H1 (cell line): ENCODE data around the gene IL12RB2. TPM values are rescaled to one million over a fixed set of nuclear protein-coding genes. Genes with fewer than 3 reads are reported as not detected.

ENCODE experiments used
- CHD7 ChIP-seq: fragments of 300-600 bp; sonication (generic); IDR thresholded peaks from 2 replicates; pipeline ENCODE4 v1.7.1; 2012; ENCODE audit warnings: low read length, moderate library complexity, mild to moderate bottlenecking, inconsistent platforms; ENCODE audit not compliant: insufficient replicate concordance
- E2F6 ChIP-seq: IDR thresholded peaks from 2 replicates; pipeline ENCODE4 v1.6.1; 2012; ENCODE audit warnings: inconsistent platforms
- FOSL1 ChIP-seq: IDR thresholded peaks from 2 replicates; pipeline ENCODE4 v1.6.1; 2011; ENCODE audit warnings: mild to moderate bottlenecking, low read depth, low read length, moderate library complexity; ENCODE audit not compliant: insufficient read depth
- HDAC2 ChIP-seq, 2 experiments: fragments of 300-600 bp in 1 of 2; sonication (generic) in 1 of 2; IDR thresholded peaks; 2 replicates each; pipeline ENCODE4 v1.6.1; 2011 to 2012; ENCODE audit warnings: low read depth in 2 of 2, low read length in 2 of 2, mild to moderate bottlenecking in 2 of 2, moderate library complexity in 2 of 2, borderline replicate concordance in 1 of 2, inconsistent platforms in 1 of 2
- PHF8 ChIP-seq: fragments of 200-600 bp; sonication (generic); conservative IDR thresholded peaks from 2 replicates; pipeline ENCODE4 v1.7.1; 2012; ENCODE audit warnings: low read depth, mild to moderate bottlenecking, inconsistent platforms, low read length, moderate library complexity
- RBBP5 ChIP-seq: IDR thresholded peaks from 2 replicates; pipeline ENCODE4 v1.7.1; 2012; ENCODE audit warnings: low read depth, mild to moderate bottlenecking, inconsistent platforms, low read length, moderate library complexity, borderline replicate concordance
- SAP30 ChIP-seq: fragments of 300-600 bp; sonication (generic); IDR thresholded peaks from 2 replicates; pipeline ENCODE4 v1.7.1; 2012; ENCODE audit warnings: low read length, moderate library complexity, mild to moderate bottlenecking, inconsistent platforms; ENCODE audit not compliant: insufficient read depth, insufficient replicate concordance
- TCF12 ChIP-seq: IDR thresholded peaks from 2 replicates; pipeline ENCODE4 v1.6.1; 2011; ENCODE audit warnings: low read depth, mild to moderate bottlenecking, low read length
- polyA plus RNA-seq, 7 experiments: library from polyadenylated mRNA; depleted of rRNA in 3 of 7; stranded (reverse) in 5 of 7; unstranded in 2 of 7; fragments of >200 nt in 5 of 7; fragments of 200-250 nt in 2 of 7; gene quantifications; 1 replicate in 5 of 7; 2 replicates in 1 of 7; 4 replicates in 1 of 7; pipeline versions ENCODE4 v1.2.1 to v1.2.3, GENCODE V29; 2011 to 2013; ENCODE audit warnings: missing spikeins in 2 of 7, mixed read lengths in 2 of 7
- total RNA-seq: library from RNA; stranded (reverse); fragmentation: NEBNext Ultra II Directional; extraction: Animal tissue kit (Norgen Biotek cat#: 25700); gene quantifications from 2 replicates; pipeline ENCODE4 v1.2.1, GENCODE V29; 2021

The IL12RB2 gene
- total and polyA plus RNA-seq, 2 of the 8 experiments (the other 6 are each of a cell fraction or from before 2014, with no cell fraction given), result 1.4 TPM

- TF ChIP-seq CHD7 (no peak), TCF12 (no peak), SAP30 (no peak), RBBP5 (no peak), E2F6 (peak; percentile 27; the same call in 1 of the 2 replicates), FOSL1 (no peak), PHF8 (peak; percentile 30), HDAC2 (IDR thresholded peaks at IDR 0.05; ENCODE audit: borderline replicate concordance in 1 of 2, low read depth in 2 of 2, low read length in 2 of 2) (no peak)
These were observed 122.1 kb downstream of the IL12RB2 start (continued) for GRCh38 chr1:67429528-67430357.
